Erythroblast (primary cell): Measurements from ENCODE around the gene STK40.

Experiments used
- GATA1 ChIP-seq: IDR thresholded peaks from 2 replicates; pipeline ENCODE4 v1.6.1; 2011; ENCODE audit warnings: low read depth, mild to moderate bottlenecking, control low read depth, low read length, moderate library complexity
- POLR2A ChIP-seq: IDR thresholded peaks from 2 replicates; pipeline ENCODE4 v1.6.1; 2011; ENCODE audit warnings: mild to moderate bottlenecking, low read length

DNA sequence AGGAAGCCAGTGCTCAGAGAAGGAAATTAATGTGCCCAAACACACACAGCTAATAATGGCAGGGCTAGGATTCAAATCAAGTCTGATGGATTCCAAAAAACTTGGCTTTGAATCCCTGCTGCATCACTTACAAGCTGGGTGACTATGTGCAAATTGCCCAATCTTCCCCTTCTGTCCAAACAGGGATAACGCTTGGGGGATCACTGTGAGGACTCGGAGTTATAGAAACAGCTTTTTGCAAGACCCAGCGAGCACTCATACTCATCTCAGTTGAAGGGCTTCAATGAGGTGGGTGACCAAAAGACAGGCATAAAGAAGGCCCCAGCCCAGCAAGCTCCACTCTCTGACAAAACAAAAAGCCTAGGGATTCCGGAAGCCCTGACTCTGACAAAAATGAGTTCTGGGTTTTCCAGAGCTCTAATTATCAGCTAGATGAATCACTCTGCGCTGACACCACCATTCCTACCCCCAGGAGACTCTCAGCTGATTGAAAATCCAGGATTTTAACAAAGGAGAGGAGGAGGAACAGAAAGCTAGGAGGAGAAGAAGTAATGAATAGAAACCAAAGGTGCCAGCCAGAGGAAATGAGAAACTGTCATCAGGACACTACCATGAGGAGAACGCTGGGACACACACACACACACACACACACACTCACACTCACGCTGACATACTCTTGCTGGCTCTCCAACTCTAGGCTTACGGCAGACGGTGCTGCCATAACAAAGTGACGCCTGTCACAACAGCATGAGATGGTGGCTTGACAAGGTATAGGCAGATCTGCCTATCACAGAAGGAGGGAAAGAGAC, 1.6 kb upstream of the STK40 start:
- TF ChIP-seq POLR2A (no peak), GATA1 (no peak)
